OCI-LY3 (cell line): ENCODE measurements around the gene PTGR3.

ENCODE experiments used
- H2AFZ ChIP-seq: fragments of 200-600, 300-600 bp; shearing (Covaris generic); 2 replicates; pipeline ENCODE4 v1.6.0; 2014; ENCODE audit warnings: antibody characterized with exemption, low read depth, low read length
- H3K27ac ChIP-seq: fragments of 200-600, 300-600 bp; sonication (generic); 2 replicates; pipeline ENCODE4 v1.5.1; 2014; ENCODE audit warnings: mild to moderate bottlenecking, low read length, moderate library complexity, mixed read lengths
- H3K27me3 ChIP-seq: fragments of 200-600, 300-600 bp; sonication (generic); 2 replicates; pipeline ENCODE4 v1.6.1; 2014; ENCODE audit warnings: low read depth, low read length, mixed read lengths
- H3K36me3 ChIP-seq: fragments of 200-600, 300-600 bp; sonication (generic); replicated peaks from 2 replicates; pipeline ENCODE3; 2014; ENCODE audit warnings: low read depth, low read length, mixed read lengths
- H3K4me1 ChIP-seq: fragments of 300-600, 200-600 bp; sonication (generic); 2 replicates; pipeline ENCODE4 v1.6.1; 2014; ENCODE audit warnings: low read length, mixed read lengths
- H3K4me2 ChIP-seq: fragments of 200-600, 300-600 bp; sonication (generic); 2 replicates; pipeline ENCODE4 v1.6.1; 2014; ENCODE audit warnings: low read length, mixed read lengths
- H3K4me3 ChIP-seq: fragments of 300-600, 200-600 bp; sonication (generic); 2 replicates; pipeline ENCODE4 v1.5.1; 2014; ENCODE audit warnings: antibody characterized with exemption, mild to moderate bottlenecking, low read length, moderate library complexity
- H3K79me2 ChIP-seq: fragments of 300-600, 200-600 bp; shearing (Covaris generic); 2 replicates; pipeline ENCODE4 v1.6.1; 2014; ENCODE audit warnings: mild to moderate bottlenecking, low read length, mixed read lengths
- H3K9ac ChIP-seq: fragments of 300-600, 200-600 bp; shearing (Covaris generic); 2 replicates; pipeline ENCODE4 v1.6.0; 2014; ENCODE audit warnings: mild to moderate bottlenecking, low read length, moderate library complexity
- H3K9me3 ChIP-seq: fragments of 200-600, 300-600 bp; shearing (Covaris generic); 2 replicates; pipeline ENCODE4 v1.6.1; 2014; ENCODE audit warnings: low read length, mixed read lengths; ENCODE audit not compliant: insufficient read depth
- H4K20me1 ChIP-seq: fragments of 200-600, 300-600 bp; sonication (generic); 2 replicates; pipeline ENCODE4 v1.6.1; 2016; ENCODE audit warnings: low read length, mixed read lengths; ENCODE audit not compliant: insufficient read depth
- EZH2phosphoT487 ChIP-seq: fragments of 200-600 bp; shearing (Covaris generic); IDR thresholded peaks from 2 replicates; pipeline ENCODE4 v1.6.1; 2018; ENCODE audit warnings: antibody characterized with exemption, mixed run types, low read depth
- TF ChIP-seq, protein P1 (sequence below): fragments of 200-600, 300-600 bp; sonication (generic); IDR thresholded peaks from 2 replicates; pipeline ENCODE4 v1.5.1; 2014; ENCODE audit warnings: antibody characterized with exemption, low read length, low read depth

PTGR3 gene

DNA sequence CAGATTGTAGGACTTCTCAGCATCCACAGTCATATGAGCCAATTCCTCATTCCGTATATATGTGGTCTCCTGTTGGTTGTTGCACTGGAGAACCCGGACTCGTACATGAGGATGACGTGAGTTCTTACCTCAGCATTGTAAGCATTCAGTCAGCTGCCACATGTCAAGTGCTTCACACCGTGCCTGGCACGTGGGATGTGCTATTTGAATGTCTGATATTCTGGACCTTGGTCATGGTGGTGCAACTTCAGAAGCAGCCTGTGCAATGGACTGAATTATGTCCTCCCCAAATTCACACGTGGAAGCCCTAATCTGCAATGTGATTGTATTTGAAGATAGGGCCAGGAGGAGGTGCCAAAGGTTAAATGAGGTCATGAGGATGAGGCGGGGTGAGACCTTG lies 32.1 kb downstream of the PTGR3 start:
- Histone ChIP-seq H4K20me1 (no peaks in the 10 kb centered on the region), H3K36me3 (no peaks in the 10 kb centered on the region), H3K27me3 (peaks cover 5% of the 10 kb centered on the region; the same call in 1 of the 2 replicates), H3K4me2 (no peak overlapping the region), H3K4me3 (no peak overlapping the region), H3K9ac (no peak overlapping the region), H3K4me1 (peaks cover 23% of the 10 kb centered on the region), H2AFZ (no peak overlapping the region), H3K9me3 (no peaks in the 10 kb centered on the region; the same call in 1 of the 2 replicates), H3K79me2 (no peaks in the 10 kb centered on the region), H3K27ac (no peak overlapping the region)
- no peak for TF ChIP-seq EZH2phosphoT487
- TF ChIP-seq, protein P1, sequence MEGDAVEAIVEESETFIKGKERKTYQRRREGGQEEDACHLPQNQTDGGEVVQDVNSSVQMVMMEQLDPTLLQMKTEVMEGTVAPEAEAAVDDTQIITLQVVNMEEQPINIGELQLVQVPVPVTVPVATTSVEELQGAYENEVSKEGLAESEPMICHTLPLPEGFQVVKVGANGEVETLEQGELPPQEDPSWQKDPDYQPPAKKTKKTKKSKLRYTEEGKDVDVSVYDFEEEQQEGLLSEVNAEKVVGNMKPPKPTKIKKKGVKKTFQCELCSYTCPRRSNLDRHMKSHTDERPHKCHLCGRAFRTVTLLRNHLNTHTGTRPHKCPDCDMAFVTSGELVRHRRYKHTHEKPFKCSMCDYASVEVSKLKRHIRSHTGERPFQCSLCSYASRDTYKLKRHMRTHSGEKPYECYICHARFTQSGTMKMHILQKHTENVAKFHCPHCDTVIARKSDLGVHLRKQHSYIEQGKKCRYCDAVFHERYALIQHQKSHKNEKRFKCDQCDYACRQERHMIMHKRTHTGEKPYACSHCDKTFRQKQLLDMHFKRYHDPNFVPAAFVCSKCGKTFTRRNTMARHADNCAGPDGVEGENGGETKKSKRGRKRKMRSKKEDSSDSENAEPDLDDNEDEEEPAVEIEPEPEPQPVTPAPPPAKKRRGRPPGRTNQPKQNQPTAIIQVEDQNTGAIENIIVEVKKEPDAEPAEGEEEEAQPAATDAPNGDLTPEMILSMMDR: no peak

DNA sequence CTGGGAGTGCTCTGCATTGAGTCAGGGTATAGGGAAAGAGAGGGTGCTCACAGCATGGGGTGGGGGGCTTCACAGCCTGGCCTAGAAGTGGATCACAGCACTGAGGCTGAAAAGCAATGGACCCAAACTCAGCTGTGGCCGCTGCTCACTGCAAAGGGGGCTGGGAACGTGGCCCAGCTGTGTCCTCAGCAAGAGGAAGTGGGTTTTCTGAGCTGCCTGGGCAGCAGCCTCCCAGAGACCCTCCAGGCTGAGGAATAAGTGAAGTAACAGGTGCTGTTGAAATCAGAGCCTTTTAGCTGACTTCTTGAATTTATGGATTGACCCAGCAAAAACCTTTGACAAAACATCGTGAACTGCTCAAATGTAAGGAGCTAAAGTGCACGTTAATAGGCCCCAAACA lies 35.2 kb downstream of the PTGR3 start:
- H2AFZ ChIP-seq: no peak overlapping the region
- no peak overlapping the region for H3K27ac ChIP-seq
- H3K4me2 ChIP-seq: peak overlapping the region; percentile 61
- no peaks in the 10 kb centered on the region for H4K20me1 ChIP-seq
- no peaks in the 10 kb centered on the region for H3K27me3 ChIP-seq
- H3K9me3 ChIP-seq: no peaks in the 10 kb centered on the region
- TF ChIP-seq, protein P1: no peak
- no peak for TF ChIP-seq EZH2phosphoT487
- H3K4me3 ChIP-seq: no peak overlapping the region
- H3K9ac ChIP-seq: no peak overlapping the region
- H3K36me3 ChIP-seq: no peaks in the 10 kb centered on the region
- H3K79me2 ChIP-seq: no peaks in the 10 kb centered on the region
- H3K4me1 ChIP-seq: peaks cover 23% of the 10 kb centered on the region

DNA sequence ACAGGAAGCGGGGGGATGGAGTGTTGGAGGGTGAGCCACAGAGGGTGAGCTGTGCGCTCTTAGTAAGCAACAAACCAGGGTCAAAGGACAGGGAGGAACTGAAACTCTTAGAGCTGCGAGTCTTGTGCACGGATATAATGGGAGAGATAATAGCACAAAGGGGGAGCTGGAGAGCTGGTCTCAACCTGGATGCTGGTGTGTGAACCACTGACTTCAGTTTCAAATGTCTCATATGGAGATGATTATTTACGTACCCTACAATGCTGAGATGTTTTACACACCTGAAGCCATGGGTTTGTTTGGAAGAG lies 35.9 kb downstream of the PTGR3 start:
- Histone ChIP-seq H4K20me1 (no peaks in the 10 kb centered on the region), H3K79me2 (no peaks in the 10 kb centered on the region), H3K9ac (no peak overlapping the region), H3K9me3 (no peaks in the 10 kb centered on the region), H3K27me3 (no peaks in the 10 kb centered on the region), H3K4me1 (peaks cover 23% of the 10 kb centered on the region), H2AFZ (0 out of 2 replicates have a peak overlapping the region, but pooled peaks have one; percentile 8), H3K27ac (no peak overlapping the region), H3K4me3 (peak overlapping the region; percentile 28), H3K4me2 (peak overlapping the region; percentile 61), H3K36me3 (no peaks in the 10 kb centered on the region)
- TF ChIP-seq EZH2phosphoT487: no peak
- TF ChIP-seq, protein P1: peak; percentile 68

GRCh38 chr18:75172299-75173124 lies 36.4 kb downstream of the PTGR3 start:
- no peak overlapping the region for H2AFZ ChIP-seq
- H3K79me2 ChIP-seq: no peaks in the 10 kb centered on the region

More at GRCh38 chr18:75172299-75173124, 36.4 kb downstream of the PTGR3 start:
- Histone ChIP-seq H3K27me3 (no peaks in the 10 kb centered on the region), H3K27ac (no peak overlapping the region), H3K4me3 (peak overlapping the region; percentile 10; the same call in 1 of the 2 replicates), H4K20me1 (no peaks in the 10 kb centered on the region), H3K36me3 (no peaks in the 10 kb centered on the region), H3K4me1 (peaks cover 23% of the 10 kb centered on the region), H3K4me2 (peak overlapping the region; percentile 61), H3K9me3 (no peaks in the 10 kb centered on the region), H3K9ac (no peak overlapping the region)
- TF ChIP-seq, protein P1: no peak
- TF ChIP-seq EZH2phosphoT487: no peak
